HFFc6 (cell line): Measurements from ENCODE around the gene TP63. TPM values are rescaled to one million over a fixed set of nuclear protein-coding genes. Genes with fewer than 3 reads are reported as not detected.
"Not testable (repeated sequence)": the region's sequence is repeated elsewhere in the genome, so short reads cannot be mapped to it uniquely, and the experiment has no call there.

Experiments used
- DNase-seq: peaks from one replicate; pipeline ENCODE4 v3.0.0-alpha.2; 2018
- H3K27ac Mint-ChIP-seq: 2 replicates; pipeline ENCODE4 v1.8.0; 2020; ENCODE audit warnings: mild to moderate bottlenecking, mixed read lengths
- H3K27me3 Mint-ChIP-seq: 2 replicates; pipeline ENCODE4 v1.8.0; 2021; ENCODE audit warnings: mild to moderate bottlenecking, moderate library complexity, mixed read lengths; ENCODE audit not compliant: insufficient read depth
- H3K36me3 Mint-ChIP-seq: 2 replicates; pipeline ENCODE4 v1.8.0; 2021; ENCODE audit warnings: low read depth, mixed read lengths
- H3K4me1 Mint-ChIP-seq: 2 replicates; pipeline ENCODE4 v1.8.0; 2020; ENCODE audit warnings: low read depth, mixed read lengths
- H3K4me3 Mint-ChIP-seq: 2 replicates; pipeline ENCODE4 v1.8.0; 2020; ENCODE audit warnings: mild to moderate bottlenecking, moderate library complexity, mixed read lengths
- H3K9me3 Mint-ChIP-seq: 2 replicates; pipeline ENCODE4 v1.8.0; 2020; ENCODE audit warnings: mild to moderate bottlenecking, mixed read lengths
- total RNA-seq, 6 experiments: library from RNA; stranded (reverse); fragmentation: NEBNext Ultra II Directional; extraction: Animal tissue kit (Norgen Biotek cat#: 25700); gene quantifications; 2 replicates in 1 of 6; 3 replicates in 5 of 6; pipeline ENCODE4 v1.2.3, GENCODE V29; 2021
- TF ChIP-seq, protein P1 (sequence below): fragments of 200-600 bp; sonication (generic); IDR thresholded peaks from 2 replicates; pipeline ENCODE4 v1.5.0; 2021; ENCODE audit warnings: antibody characterized with exemption, mild to moderate bottlenecking

Gene TP63
- total RNA-seq, 6 experiments from 2014 or later: not detected

DNA sequence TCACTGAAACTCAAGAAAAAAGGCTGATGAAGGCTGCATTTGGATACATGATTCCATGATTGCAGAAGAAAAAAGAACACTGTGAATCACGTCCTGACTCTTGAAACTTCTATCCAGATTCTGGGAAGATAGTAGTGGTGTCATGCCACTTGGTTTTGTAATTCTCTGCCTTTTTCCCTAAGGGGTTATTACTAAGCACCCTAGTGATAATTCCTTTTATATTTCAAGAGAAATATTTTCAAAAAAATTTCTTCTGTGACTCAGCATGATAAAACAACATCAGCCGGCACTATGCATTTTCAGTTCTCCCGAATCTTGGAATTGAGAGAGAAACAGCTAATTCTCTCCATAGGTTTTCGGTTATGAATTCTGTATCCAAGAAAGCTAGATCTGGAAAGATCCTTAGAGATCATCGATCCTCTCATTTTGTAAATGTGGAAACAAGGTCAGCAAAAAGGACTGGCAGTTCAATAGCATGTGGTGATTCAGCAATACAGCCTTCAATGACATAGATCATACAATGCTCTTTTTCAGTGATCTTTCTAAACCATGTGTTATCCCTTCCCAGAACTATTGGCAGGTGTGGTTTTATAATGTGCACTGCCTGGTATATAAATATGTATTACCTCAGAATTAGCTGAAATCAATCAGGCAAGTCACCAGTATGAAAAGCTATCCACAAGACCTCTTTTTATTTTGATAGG is 42.6 kb upstream of the TP63 start:
- no peaks in the 10 kb centered on the region for H3K36me3 Mint-ChIP-seq
- peak overlapping the region; percentile 49; the same call in 1 of the 2 replicates for H3K27ac Mint-ChIP-seq
- peaks cover 30% of the 10 kb centered on the region for H3K9me3 Mint-ChIP-seq
- H3K4me1 Mint-ChIP-seq: no peaks in the 10 kb centered on the region; the same call in 1 of the 2 replicates
- DNase-seq: peak; percentile 57
- no peak overlapping the region; the same call in 1 of the 2 replicates for H3K4me3 Mint-ChIP-seq
- TF ChIP-seq, protein P1, sequence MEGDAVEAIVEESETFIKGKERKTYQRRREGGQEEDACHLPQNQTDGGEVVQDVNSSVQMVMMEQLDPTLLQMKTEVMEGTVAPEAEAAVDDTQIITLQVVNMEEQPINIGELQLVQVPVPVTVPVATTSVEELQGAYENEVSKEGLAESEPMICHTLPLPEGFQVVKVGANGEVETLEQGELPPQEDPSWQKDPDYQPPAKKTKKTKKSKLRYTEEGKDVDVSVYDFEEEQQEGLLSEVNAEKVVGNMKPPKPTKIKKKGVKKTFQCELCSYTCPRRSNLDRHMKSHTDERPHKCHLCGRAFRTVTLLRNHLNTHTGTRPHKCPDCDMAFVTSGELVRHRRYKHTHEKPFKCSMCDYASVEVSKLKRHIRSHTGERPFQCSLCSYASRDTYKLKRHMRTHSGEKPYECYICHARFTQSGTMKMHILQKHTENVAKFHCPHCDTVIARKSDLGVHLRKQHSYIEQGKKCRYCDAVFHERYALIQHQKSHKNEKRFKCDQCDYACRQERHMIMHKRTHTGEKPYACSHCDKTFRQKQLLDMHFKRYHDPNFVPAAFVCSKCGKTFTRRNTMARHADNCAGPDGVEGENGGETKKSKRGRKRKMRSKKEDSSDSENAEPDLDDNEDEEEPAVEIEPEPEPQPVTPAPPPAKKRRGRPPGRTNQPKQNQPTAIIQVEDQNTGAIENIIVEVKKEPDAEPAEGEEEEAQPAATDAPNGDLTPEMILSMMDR: no peak
- no peaks in the 10 kb centered on the region for H3K27me3 Mint-ChIP-seq

DNA sequence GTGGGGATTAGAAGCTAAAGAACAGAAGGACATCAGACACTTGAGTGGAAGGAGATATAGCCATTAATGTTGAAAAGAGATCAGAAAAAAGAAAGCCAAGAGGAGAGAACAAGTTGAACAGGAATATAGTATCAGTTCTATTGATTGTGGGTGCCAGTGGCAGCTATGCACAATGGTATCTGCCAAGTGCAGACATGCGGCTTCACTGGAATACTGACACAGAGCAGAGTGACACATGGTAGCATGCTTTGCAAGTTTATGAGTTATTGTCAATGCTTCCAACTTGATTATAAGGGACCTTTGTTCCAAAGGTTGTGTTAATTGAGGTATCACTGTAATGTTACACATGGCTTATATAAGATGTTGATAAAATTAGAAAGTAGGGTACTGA is 42.0 kb upstream of the TP63 start:
- Mint-ChIP-seq H3K4me1 (no peaks in the 10 kb centered on the region; the same call in 1 of the 2 replicates), H3K27me3 (no peaks in the 10 kb centered on the region), H3K36me3 (no peaks in the 10 kb centered on the region), H3K9me3 (peaks cover 30% of the 10 kb centered on the region), H3K27ac (no peak overlapping the region), H3K4me3 (no peak overlapping the region)
- no peak for DNase-seq
- TF ChIP-seq, protein P1: no peak

DNA sequence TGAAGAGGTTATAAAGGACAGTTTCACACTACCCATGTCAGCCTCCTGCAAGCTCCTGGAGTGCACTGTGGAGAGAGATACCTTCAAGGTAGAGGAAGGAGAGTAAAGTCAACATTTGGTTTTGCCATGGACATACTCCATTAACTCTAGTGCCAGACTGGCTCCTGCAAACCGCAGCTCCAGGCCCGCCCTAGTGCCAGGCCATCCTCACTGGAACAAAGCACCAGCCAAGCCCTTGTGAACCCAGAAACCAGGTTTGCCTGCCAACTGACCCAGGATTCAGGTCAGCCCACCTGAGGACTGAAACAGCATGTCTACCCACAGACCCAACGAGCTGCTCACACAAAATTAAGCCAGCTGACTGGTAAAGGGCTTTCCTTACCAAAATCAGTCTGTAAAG is 41.0 kb upstream of the TP63 start:
- Mint-ChIP-seq H3K4me1 (no peaks in the 10 kb centered on the region; the same call in 1 of the 2 replicates), H3K36me3 (no peaks in the 10 kb centered on the region), H3K4me3 (no peak overlapping the region), H3K9me3 (peaks cover 25% of the 10 kb centered on the region), H3K27me3 (no peaks in the 10 kb centered on the region), H3K27ac (no peak overlapping the region)
- TF ChIP-seq, protein P1: no peak
- no peak for DNase-seq

DNA sequence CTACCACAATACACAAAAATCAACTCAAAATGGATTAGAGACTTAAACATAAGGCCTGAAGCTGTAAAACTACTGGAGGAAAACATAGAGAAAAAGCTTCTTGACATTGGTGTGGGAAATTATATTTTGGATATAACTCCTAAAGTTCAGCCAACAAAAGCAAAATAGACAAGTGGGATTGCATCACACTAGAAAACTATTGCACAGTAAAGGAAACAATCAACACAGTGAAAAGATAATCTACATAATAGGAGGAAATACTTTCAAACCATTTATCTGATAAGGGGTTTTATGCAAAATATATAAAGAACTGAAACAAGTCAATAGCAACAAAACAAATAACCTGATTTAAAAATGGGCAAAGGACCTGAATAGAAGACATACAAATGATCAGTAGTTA is 37.6 kb upstream of the TP63 start:
- H3K27ac Mint-ChIP-seq: no peak overlapping the region
- H3K4me1 Mint-ChIP-seq: no peaks in the 10 kb centered on the region; the same call in 1 of the 2 replicates
- H3K4me3 Mint-ChIP-seq: no peak overlapping the region
- H3K36me3 Mint-ChIP-seq: peaks cover 3% of the 10 kb centered on the region; the same call in 1 of the 2 replicates
- TF ChIP-seq, protein P1: no peak
- no peak for DNase-seq
- peaks cover 21% of the 10 kb centered on the region for H3K9me3 Mint-ChIP-seq
- no peaks in the 10 kb centered on the region; the same call in 1 of the 2 replicates for H3K27me3 Mint-ChIP-seq

DNA sequence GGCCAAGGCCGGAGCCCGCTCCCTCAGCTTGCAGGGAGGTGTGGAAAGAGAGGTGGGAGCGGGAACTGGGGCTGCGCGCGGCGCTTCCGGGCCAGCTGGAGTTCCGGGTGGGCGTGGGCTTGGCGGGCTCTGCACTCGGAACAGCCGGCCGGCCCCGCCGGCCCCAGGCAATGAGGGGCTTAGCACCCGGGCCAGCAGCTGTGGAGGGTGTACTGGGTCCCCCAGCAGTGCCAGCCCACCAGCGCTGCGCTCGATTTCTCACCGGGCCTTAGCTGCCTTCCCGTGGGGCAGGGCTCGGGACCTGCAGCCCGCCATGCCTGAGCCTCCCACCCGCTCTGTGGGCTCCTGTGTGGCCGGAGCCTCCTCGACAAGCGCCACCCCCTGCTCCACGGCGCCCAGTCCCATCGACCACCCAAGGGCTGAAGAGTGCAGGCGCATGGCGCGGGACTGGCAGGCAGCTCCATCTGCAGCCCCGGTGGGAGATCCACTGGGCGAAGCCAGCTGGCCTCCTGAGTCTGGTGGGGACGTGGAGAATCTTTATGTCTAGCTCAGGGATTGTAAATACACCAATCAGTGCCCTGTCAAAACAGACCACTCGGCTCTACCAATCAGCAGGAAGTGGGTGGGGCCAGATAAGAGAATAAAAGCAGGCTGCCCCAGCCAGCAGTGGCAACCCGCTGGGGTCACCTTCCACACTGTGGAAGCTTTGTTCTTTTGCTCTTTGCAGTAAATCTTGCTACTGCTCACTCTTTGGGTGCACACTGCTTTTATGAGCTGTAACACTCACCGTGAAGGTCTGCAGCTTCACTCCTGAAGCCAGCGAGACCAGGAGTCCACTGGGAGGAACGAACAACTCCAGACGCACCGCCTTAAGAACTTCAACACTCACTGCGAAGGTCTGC is 34.9 kb upstream of the TP63 start:
- H3K9me3 Mint-ChIP-seq: peaks cover 16% of the 10 kb centered on the region
- not testable (repeated sequence) for H3K4me3 Mint-ChIP-seq, H3K36me3 Mint-ChIP-seq, H3K27me3 Mint-ChIP-seq, H3K27ac Mint-ChIP-seq, H3K4me1 Mint-ChIP-seq, DNase-seq

DNA sequence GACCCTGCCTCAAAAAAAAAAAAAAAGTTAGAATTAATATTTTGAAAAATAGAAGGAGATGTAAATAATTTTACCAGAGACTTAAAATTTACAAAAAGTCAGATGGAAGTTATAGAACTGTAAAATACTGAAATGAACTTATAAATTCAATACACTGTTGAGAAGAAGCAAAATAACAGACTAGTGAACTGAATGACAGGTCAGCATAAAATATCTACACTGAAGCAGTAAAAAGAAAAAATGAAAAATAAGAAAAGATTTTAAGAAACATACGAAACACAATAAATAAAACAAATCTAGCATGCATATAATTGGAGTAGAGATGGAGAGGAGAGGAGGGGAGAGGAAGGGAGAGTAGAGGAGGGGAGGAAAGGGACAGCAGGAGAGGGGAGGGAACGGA is 33.3 kb upstream of the TP63 start:
- Mint-ChIP-seq H3K4me1 (no peaks in the 10 kb centered on the region), H3K27me3 (no peaks in the 10 kb centered on the region; the same call in none of the 2 replicates), H3K9me3 (peaks cover 10% of the 10 kb centered on the region), H3K27ac (no peak overlapping the region), H3K36me3 (peaks cover 3% of the 10 kb centered on the region; the same call in 1 of the 2 replicates), H3K4me3 (no peak overlapping the region)
- TF ChIP-seq, protein P1: no peak
- DNase-seq: no peak
